HepG2 (cell line): Measurements from ENCODE around the gene ADIPOR1. TPM values are rescaled to one million over a fixed set of nuclear protein-coding genes. Genes with fewer than 3 reads are reported as not detected.

Source experiments
- GATA4 ChIP-seq: sonication (generic); IDR thresholded peaks from 2 replicates; pipeline ENCODE4 v1.6.1; 2016; ENCODE audit warnings: antibody characterized with exemption, low read depth, borderline replicate concordance
- MBNL3 ChIP-seq: fragments of 250-450 bp; sonication (Bioruptor Pico); conservative IDR thresholded peaks from 2 replicates; pipeline ENCODE4 v1.8.0; 2022; ENCODE audit warnings: mild to moderate bottlenecking, inconsistent platforms
- NFRKB ChIP-seq: fragments of 450-650 bp; IDR thresholded peaks from 2 replicates; pipeline ENCODE4 v1.6.1; 2017
- ZBTB3 ChIP-seq: sonication (generic); formaldehyde crosslinking; IDR thresholded peaks from 2 replicates; pipeline ENCODE4 v1.4.0; 2020; ENCODE audit warnings: low read depth, mild to moderate bottlenecking, moderate library complexity, missing genetic modification reagents, borderline replicate concordance
- ZFP36 ChIP-seq: fragments of 150-350 bp; IDR thresholded peaks from 2 replicates; pipeline ENCODE4 v1.6.1; 2018; ENCODE audit warnings: borderline replicate concordance, low read length, low read depth; ENCODE audit not compliant: partially characterized antibody
- ZNF607 ChIP-seq: sonication (generic); formaldehyde crosslinking; IDR thresholded peaks from 2 replicates; pipeline ENCODE4 v1.5.1; 2020; ENCODE audit warnings: missing genetic modification reagents, mild to moderate bottlenecking, borderline replicate concordance
- polyA plus RNA-seq, 8 experiments: library from polyadenylated mRNA; depleted of rRNA in 3 of 8; stranded (reverse) in 7 of 8; unstranded in 1 of 8; fragments of >200 nt; fragmentation: Illumina TruSeq in 4 of 8; extraction: Trizol in 4 of 8; gene quantifications; 2 replicates each; pipeline versions ENCODE4 v1.2.1 to v1.2.3, GENCODE V29; 2011 to 2016; ENCODE audit warnings: low read depth in 4 of 8, missing spikeins in 1 of 8, mixed read lengths in 1 of 8; ENCODE audit not compliant: insufficient read depth in 1 of 8
- total RNA-seq, 5 experiments: library from RNA; depleted of rRNA; stranded (reverse); fragments of >200 nt; fragmentation: Illumina TruSeq; extraction: Trizol; gene quantifications; 2 replicates each; pipeline ENCODE4 v1.2.3, GENCODE V29; 2016; ENCODE audit warnings: low read depth in 1 of 5
- TF ChIP-seq, protein P1 (sequence below): sonication (generic); formaldehyde crosslinking; IDR thresholded peaks from 2 replicates; pipeline ENCODE4 v1.8.0; 2022; ENCODE audit warnings: missing genetic modification reagents, mild to moderate bottlenecking, inconsistent platforms, borderline replicate concordance
- TF ChIP-seq, protein P2 (sequence below): sonication (generic); formaldehyde crosslinking; IDR thresholded peaks from 2 replicates; pipeline ENCODE4 v1.4.0; 2020; ENCODE audit warnings: mild to moderate bottlenecking, missing genetic modification reagents
- TF ChIP-seq, protein P3 (sequence below): sonication (generic); formaldehyde crosslinking; IDR thresholded peaks from 2 replicates; pipeline ENCODE4 v1.5.0; 2020; ENCODE audit warnings: mild to moderate bottlenecking, missing genetic modification reagents, borderline replicate concordance
- TF ChIP-seq, protein P4 (sequence below): IDR thresholded peaks from 2 replicates; pipeline ENCODE4 v1.6.1; 2016
- TF ChIP-seq, protein P5 (sequence below): sonication (generic); formaldehyde crosslinking; IDR thresholded peaks from 2 replicates; pipeline ENCODE4 v1.8.1; 2022; ENCODE audit warnings: low read depth, mild to moderate bottlenecking, missing genetic modification reagents

The ADIPOR1 gene
- total and polyA plus RNA-seq, 2 of the 13 experiments (the other 11 are each of a cell fraction or from before 2014, with no cell fraction given), result 60.0 to 141 TPM

DNA sequence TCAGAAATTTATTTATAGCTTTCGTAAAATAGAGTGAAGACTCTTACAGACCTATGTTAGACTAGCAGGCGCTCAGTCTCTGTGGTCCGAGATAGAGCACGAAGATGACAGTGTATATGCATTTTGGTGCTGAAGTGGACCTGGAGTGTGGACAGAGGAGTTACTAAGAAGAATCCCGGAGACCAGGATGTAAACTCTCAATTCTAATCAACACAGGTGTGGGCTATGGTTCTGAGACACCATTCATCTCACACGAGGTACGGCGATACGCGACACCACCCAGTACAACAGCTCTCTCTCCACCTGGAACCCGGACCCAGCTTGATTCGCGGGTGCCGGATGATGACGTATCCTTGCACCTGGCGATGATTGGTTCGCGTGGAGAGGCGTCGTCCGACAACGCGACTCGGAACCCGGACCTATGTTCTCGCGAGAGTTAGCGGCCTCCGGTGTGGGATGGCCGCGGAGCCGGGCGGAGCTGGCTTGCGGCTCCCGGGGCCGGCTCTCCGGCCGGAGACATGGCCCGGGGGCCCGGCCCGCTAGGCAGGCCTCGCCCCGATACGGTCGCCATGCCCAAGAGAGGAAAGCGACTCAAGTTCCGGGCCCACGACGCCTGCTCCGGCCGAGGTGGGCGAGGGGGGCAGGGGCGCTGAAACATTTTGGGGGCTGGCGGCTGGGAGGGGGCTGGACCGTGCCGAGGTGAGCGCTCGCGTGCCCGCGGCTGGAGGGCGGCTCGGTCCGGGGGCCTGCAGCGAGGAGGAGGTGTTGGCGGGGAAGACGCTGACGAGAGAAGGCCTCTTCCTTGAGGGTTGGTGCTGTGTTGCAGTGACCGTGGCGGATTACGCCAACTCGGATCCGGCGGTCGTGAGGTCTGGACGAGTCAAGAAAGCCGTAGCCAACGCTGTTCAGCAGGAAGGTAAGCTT lies 49.1 kb upstream of the ADIPOR1 start, which contains the start of gene TMEM183A (continued):
- TF ChIP-seq, protein P1, sequence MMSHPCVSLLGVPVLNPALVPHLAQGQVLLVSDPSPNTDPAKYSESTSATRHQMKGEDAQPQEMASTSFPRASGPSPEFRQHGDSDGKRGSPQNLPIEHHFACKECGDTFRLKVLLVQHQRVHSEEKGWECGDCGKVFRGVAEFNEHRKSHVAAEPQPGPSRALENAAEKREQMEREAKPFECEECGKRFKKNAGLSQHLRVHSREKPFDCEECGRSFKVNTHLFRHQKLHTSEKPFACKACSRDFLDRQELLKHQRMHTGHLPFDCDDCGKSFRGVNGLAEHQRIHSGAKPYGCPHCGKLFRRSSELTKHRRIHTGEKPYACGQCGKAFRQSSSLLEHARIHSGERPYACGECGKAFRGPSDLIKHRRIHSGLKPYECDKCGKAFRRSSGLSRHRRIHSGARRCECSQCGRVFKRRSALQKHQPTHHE (CRISPR knock-in tag), result 0 out of 2 replicates have a peak, but pooled peaks have one; percentile 26
- TF ChIP-seq NFRKB (no peak), ZBTB3 (CRISPR knock-in tag) (peak; percentile 80; the same call in 1 of the 2 replicates), ZNF607 (CRISPR knock-in tag) (peak; percentile 38; the same call in 1 of the 2 replicates), GATA4 (0 out of 2 replicates have a peak, but pooled peaks have one; percentile 29), MBNL3 (CRISPR knock-in tag) (no peak), ZFP36 (no peak)
- TF ChIP-seq, protein P2, sequence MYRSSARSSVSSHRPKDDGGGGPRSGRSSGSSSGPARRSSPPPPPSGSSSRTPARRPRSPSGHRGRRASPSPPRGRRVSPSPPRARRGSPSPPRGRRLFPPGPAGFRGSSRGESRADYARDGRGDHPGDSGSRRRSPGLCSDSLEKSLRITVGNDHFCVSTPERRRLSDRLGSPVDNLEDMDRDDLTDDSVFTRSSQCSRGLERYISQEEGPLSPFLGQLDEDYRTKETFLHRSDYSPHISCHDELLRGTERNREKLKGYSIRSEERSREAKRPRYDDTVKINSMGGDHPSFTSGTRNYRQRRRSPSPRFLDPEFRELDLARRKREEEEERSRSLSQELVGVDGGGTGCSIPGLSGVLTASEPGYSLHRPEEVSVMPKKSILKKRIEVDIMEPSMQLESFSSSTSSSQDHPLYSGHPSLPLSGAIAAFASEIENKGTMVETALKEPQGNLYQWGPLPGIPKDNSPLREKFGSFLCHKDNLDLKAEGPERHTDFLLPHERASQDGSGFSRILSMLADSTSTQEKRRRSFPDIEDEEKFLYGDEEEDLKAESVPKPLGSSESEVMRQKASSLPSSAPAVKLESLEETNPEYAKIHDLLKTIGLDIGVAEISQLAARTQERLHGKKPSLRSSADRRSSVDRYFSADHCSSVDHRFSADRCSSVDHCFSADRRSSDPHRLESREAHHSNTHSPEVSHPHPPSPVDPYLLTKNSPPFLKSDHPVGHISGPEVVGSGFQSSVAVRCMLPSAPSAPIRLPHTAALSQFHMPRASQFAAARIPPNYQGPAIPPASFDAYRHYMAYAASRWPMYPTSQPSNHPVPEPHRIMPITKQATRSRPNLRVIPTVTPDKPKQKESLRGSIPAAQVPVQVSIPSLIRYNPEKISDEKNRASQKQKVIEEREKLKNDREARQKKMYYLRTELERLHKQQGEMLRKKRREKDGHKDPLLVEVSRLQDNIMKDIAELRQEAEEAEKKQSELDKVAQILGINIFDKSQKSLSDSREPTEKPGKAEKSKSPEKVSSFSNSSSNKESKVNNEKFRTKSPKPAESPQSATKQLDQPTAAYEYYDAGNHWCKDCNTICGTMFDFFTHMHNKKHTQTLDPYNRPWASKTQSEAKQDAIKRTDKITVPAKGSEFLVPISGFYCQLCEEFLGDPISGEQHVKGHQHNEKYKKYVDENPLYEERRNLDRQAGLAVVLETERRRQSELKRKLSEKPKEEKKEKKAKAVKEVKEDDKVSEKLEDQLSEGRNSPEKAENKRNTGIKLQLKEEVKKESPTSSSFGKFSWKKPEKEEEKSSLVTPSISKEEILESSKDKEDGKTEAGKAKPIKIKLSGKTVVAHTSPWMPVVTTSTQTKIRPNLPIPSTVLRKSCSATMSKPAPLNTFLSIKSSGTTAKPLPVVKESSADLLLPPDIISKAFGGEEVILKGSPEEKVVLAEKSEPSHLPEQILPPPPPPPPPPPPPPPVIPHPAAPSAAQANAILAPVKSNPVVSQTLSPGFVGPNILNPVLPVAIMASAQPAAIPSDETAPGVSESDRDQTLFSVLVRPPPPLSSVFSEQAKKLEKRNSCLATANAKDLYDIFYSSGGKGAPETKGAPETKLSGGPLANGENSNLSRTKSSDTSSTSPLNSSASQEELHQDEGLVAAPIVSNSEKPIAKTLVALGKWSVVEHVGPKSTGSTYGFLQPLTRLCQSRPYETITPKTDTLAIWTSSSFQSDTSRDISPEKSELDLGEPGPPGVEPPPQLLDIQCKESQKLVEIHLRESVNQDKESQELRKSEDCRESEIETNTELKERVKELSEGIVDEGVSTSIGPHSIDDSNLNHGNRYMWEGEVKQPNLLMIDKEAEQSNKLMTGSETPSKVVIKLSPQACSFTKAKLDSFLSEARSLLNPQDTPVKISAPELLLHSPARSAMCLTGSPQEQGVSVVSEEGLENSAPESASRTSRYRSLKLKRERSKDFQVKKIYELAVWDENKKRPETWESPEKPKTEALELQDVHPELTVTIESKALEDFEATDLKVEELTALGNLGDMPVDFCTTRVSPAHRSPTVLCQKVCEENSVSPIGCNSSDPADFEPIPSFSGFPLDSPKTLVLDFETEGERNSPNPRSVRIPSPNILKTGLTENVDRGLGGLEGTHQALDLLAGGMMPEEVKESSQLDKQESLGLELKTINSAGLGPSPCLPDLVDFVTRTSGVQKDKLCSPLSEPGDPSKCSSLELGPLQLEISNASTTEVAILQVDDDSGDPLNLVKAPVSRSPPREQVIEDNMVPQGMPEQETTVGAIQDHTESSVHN, result no peak; the same call in 1 of the 2 replicates
- TF ChIP-seq, protein P3, sequence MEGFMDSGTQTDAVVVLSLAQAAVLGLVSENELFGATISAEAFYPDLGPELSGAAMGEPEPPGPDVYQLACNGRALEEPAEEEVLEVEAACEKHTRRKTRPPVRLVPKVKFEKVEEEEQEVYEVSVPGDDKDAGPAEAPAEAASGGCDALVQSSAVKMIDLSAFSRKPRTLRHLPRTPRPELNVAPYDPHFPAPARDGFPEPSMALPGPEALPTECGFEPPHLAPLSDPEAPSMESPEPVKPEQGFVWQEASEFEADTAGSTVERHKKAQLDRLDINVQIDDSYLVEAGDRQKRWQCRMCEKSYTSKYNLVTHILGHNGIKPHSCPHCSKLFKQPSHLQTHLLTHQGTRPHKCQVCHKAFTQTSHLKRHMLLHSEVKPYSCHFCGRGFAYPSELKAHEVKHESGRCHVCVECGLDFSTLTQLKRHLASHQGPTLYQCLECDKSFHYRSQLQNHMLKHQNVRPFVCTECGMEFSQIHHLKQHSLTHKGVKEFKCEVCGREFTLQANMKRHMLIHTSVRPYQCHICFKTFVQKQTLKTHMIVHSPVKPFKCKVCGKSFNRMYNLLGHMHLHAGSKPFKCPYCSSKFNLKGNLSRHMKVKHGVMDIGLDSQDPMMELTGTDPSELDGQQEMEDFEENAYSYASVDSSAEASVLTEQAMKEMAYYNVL (CRISPR knock-in tag), result no peak
- TF ChIP-seq, protein P4, sequence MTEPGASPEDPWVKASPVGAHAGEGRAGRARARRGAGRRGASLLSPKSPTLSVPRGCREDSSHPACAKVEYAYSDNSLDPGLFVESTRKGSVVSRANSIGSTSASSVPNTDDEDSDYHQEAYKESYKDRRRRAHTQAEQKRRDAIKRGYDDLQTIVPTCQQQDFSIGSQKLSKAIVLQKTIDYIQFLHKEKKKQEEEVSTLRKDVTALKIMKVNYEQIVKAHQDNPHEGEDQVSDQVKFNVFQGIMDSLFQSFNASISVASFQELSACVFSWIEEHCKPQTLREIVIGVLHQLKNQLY (CRISPR knock-in tag), result peak; percentile 31; the same call in 1 of the 2 replicates
- TF ChIP-seq, protein P5, sequence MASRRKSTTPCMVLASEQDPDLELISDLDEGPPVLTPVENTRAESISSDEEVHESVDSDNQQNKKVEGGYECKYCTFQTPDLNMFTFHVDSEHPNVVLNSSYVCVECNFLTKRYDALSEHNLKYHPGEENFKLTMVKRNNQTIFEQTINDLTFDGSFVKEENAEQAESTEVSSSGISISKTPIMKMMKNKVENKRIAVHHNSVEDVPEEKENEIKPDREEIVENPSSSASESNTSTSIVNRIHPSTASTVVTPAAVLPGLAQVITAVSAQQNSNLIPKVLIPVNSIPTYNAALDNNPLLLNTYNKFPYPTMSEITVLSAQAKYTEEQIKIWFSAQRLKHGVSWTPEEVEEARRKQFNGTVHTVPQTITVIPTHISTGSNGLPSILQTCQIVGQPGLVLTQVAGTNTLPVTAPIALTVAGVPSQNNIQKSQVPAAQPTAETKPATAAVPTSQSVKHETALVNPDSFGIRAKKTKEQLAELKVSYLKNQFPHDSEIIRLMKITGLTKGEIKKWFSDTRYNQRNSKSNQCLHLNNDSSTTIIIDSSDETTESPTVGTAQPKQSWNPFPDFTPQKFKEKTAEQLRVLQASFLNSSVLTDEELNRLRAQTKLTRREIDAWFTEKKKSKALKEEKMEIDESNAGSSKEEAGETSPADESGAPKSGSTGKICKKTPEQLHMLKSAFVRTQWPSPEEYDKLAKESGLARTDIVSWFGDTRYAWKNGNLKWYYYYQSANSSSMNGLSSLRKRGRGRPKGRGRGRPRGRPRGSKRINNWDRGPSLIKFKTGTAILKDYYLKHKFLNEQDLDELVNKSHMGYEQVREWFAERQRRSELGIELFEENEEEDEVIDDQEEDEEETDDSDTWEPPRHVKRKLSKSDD (CRISPR knock-in tag), result peak; percentile 31; the same call in 1 of the 2 replicates
